H9 (cell line): ENCODE results near the gene GMNC. TPM values are rescaled to one million over a fixed set of nuclear protein-coding genes. Genes with fewer than 3 reads are reported as not detected.

Experiments used
- DNase-seq: peaks from one replicate; pipeline ENCODE4 v3.0.0-alpha.2; 2017
- H2AFZ ChIP-seq: one replicate; pipeline ENCODE4 v1.6.1; 2013; ENCODE audit warnings: mild to moderate bottlenecking, low read length, control low read depth, moderate library complexity
- H2AK5ac ChIP-seq: 2 replicates; pipeline ENCODE4 v1.6.1; 2013; ENCODE audit warnings: low read length, control low read depth, mixed read lengths; ENCODE audit not compliant: insufficient read length
- H2BK120ac ChIP-seq: one replicate; pipeline ENCODE4 v1.6.1; 2013; ENCODE audit warnings: low read depth, mild to moderate bottlenecking, low read length, control low read depth, inconsistent platforms; ENCODE audit not compliant: poor library complexity, severe bottlenecking
- H2BK12ac ChIP-seq: 2 replicates; pipeline ENCODE4 v1.6.1; 2013; ENCODE audit warnings: low read length, control low read depth, mixed read lengths, low read depth; ENCODE audit not compliant: insufficient read length
- H2BK15ac ChIP-seq: 2 replicates; pipeline ENCODE4 v1.6.1; 2013; ENCODE audit warnings: low read depth, low read length, control low read depth
- H2BK20ac ChIP-seq: one replicate; pipeline ENCODE4 v1.6.1; 2013; ENCODE audit warnings: low read depth, mild to moderate bottlenecking, low read length, control low read depth, inconsistent platforms; ENCODE audit not compliant: poor library complexity, severe bottlenecking
- H2BK5ac ChIP-seq: 2 replicates; pipeline ENCODE4 v1.6.1; 2013; ENCODE audit warnings: low read length, control low read depth, mixed read lengths; ENCODE audit not compliant: insufficient read length
- H3K14ac ChIP-seq: 2 replicates; pipeline ENCODE4 v1.6.1; 2013; ENCODE audit warnings: low read length, control low read depth; ENCODE audit not compliant: insufficient read depth
- H3K18ac ChIP-seq: 2 replicates; pipeline ENCODE4 v1.6.1; 2013; ENCODE audit warnings: low read depth, mild to moderate bottlenecking, mixed read lengths, low read length, control low read depth; ENCODE audit not compliant: insufficient read length
- H3K23ac ChIP-seq: 2 replicates; pipeline ENCODE4 v1.6.1; 2013; ENCODE audit warnings: low read length, control low read depth, mixed read lengths, low read depth; ENCODE audit not compliant: insufficient read length
- H3K23me2 ChIP-seq: 2 replicates; pipeline ENCODE4 v1.6.1; 2013; ENCODE audit warnings: low read depth, mild to moderate bottlenecking, mixed read lengths, low read length, control low read depth; ENCODE audit not compliant: insufficient read length, poor library complexity, severe bottlenecking
- H3K27ac ChIP-seq: 2 replicates; pipeline ENCODE4 v1.5.1; 2013; ENCODE audit warnings: low read length, control low read depth, mixed read lengths, low read depth; ENCODE audit not compliant: insufficient read length
- H3K27me3 ChIP-seq: 2 replicates; pipeline ENCODE4 v1.6.1; 2013; ENCODE audit warnings: low read length, control low read depth, inconsistent platforms; ENCODE audit not compliant: insufficient read depth
- H3K4ac ChIP-seq: 2 replicates; pipeline ENCODE4 v1.6.1; 2013; ENCODE audit warnings: low read depth, mild to moderate bottlenecking, control low read depth, inconsistent platforms, low read length, moderate library complexity
- H3K4me1 ChIP-seq: 2 replicates; pipeline ENCODE4 v1.6.1; 2013; ENCODE audit warnings: low read length, control low read depth, inconsistent platforms; ENCODE audit not compliant: insufficient read depth
- H3K4me2 ChIP-seq: 2 replicates; pipeline ENCODE4 v1.6.1; 2013; ENCODE audit warnings: low read length, control low read depth, mixed read lengths; ENCODE audit not compliant: insufficient read length, insufficient read depth
- H3K56ac ChIP-seq: 2 replicates; pipeline ENCODE4 v1.6.1; 2013; ENCODE audit warnings: low read depth, mild to moderate bottlenecking, mixed read lengths, low read length, control low read depth; ENCODE audit not compliant: insufficient read length
- H3K79me1 ChIP-seq: 2 replicates; pipeline ENCODE4 v1.6.1; 2013; ENCODE audit warnings: low read depth, mild to moderate bottlenecking, moderate library complexity, low read length, control low read depth, inconsistent platforms; ENCODE audit not compliant: insufficient read depth, poor library complexity, severe bottlenecking
- H3K79me2 ChIP-seq: 2 replicates; pipeline ENCODE4 v1.6.1; 2013; ENCODE audit warnings: low read length, control low read depth, inconsistent platforms; ENCODE audit not compliant: insufficient read depth
- H3K9ac ChIP-seq: 2 replicates; pipeline ENCODE4 v1.6.1; 2013; ENCODE audit warnings: low read length, control low read depth, mixed read lengths; ENCODE audit not compliant: insufficient read length; ENCODE audit errors: extremely low read depth
- H3K9me3 ChIP-seq: one replicate; pipeline ENCODE4 v1.6.1; 2013; ENCODE audit warnings: low read depth, low read length, inconsistent platforms; ENCODE audit not compliant: control insufficient read depth
- H3T11ph ChIP-seq: one replicate; pipeline ENCODE4 v1.6.1; 2013; ENCODE audit warnings: mild to moderate bottlenecking, low read length, control low read depth, inconsistent platforms
- H4K20me1 ChIP-seq: one replicate; pipeline ENCODE4 v1.6.1; 2013; ENCODE audit not compliant: control insufficient read depth, insufficient read length, insufficient read depth
- H4K5ac ChIP-seq: 2 replicates; pipeline ENCODE4 v1.6.1; 2013; ENCODE audit warnings: low read depth, mild to moderate bottlenecking, mixed read lengths, low read length, control low read depth; ENCODE audit not compliant: insufficient read length
- H4K8ac ChIP-seq: replicated peaks from 2 replicates; pipeline ENCODE4 v1.6.1; 2013; ENCODE audit warnings: low read length, control low read depth, mixed read lengths, low read depth; ENCODE audit not compliant: insufficient read length
- H4K91ac ChIP-seq: 2 replicates; pipeline ENCODE4 v1.6.1; 2013; ENCODE audit warnings: low read depth, mild to moderate bottlenecking, moderate library complexity, mixed read lengths, low read length, control low read depth; ENCODE audit not compliant: insufficient read length
- H3K27ac Mint-ChIP-seq, 3 experiments: 2 replicates in 2 of 3; 3 replicates in 1 of 3; pipeline ENCODE4 v1.8.0; 2020 to 2021; ENCODE audit warnings: mixed read lengths in 3 of 3, mild to moderate bottlenecking in 1 of 3, moderate library complexity in 1 of 3
- H3K27me3 Mint-ChIP-seq: 2 replicates; pipeline ENCODE4 v1.8.0; 2021; ENCODE audit warnings: low read depth, mild to moderate bottlenecking, moderate library complexity, mixed read lengths
- H3K36me3 Mint-ChIP-seq, 3 experiments: 2 replicates in 2 of 3; 3 replicates in 1 of 3; pipeline ENCODE4 v1.8.0; 2020 to 2021; ENCODE audit warnings: low read depth in 3 of 3, mixed read lengths in 3 of 3; ENCODE audit not compliant: insufficient read depth in 1 of 3
- H3K4me1 Mint-ChIP-seq, 2 experiments: 2 replicates each; pipeline ENCODE4 v1.8.0; 2020; ENCODE audit warnings: mixed read lengths in 2 of 2
- H3K4me3 Mint-ChIP-seq, 2 experiments: 2 replicates in 1 of 2; 3 replicates in 1 of 2; pipeline ENCODE4 v1.8.0; 2020 to 2021; ENCODE audit warnings: mild to moderate bottlenecking in 2 of 2, mixed read lengths in 2 of 2, moderate library complexity in 1 of 2
- H3K9me3 Mint-ChIP-seq, 2 experiments: 2 replicates in 1 of 2; 3 replicates in 1 of 2; pipeline ENCODE4 v1.8.0; 2020; ENCODE audit warnings: mild to moderate bottlenecking in 2 of 2, mixed read lengths in 2 of 2, moderate library complexity in 1 of 2
- WGBS: extraction: QIAGEN DNeasy Blood & Tissue Kit; methylation state at CpG from one replicate; pipeline ENCODE4 v1.1.7; 2013; ENCODE audit warnings: missing lambda C conversion rate, low lambda C conversion rate, mixed read lengths; ENCODE audit not compliant: insufficient read length; ENCODE audit errors: extremely low coverage; 5-methylcytosine and 5-hydroxymethylcytosine counted together
- total RNA-seq: library from RNA; stranded (reverse); gene quantifications from 2 replicates; pipeline ENCODE4 v1.2.1, GENCODE V29; 2021
- TF ChIP-seq, protein P1 (sequence below): fragments of 200-600 bp; sonication (generic); conservative IDR thresholded peaks from 3 replicates; pipeline ENCODE4 v1.8.0; 2021; ENCODE audit warnings: antibody characterized with exemption, mild to moderate bottlenecking

Gene GMNC
- total RNA-seq, 1 experiment from 2014 or later = not detected

DNA sequence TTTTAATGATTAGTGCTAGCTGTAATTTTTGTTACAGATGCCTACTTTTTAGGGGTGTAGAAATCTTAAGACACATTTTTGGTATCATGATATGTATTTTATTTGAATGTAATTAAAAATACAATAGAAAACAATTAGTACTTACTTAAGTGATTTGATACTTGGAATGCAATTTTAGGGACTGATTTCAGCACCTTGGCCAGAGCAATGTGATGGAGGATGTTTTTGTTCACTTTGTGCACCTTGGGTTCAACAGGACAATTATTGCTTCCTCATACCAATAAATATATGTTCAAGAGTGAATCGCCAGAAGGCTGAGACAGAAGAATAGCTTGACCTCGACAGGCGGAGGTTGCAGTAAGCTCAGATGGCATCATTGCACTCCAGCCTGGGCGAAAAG lies 22.3 kb downstream of the GMNC start:
- no peaks in the 10 kb centered on the region for H3K36me3 Mint-ChIP-seq
- Histone ChIP-seq H2BK120ac (no peak overlapping the region), H3K9me3 (no peaks in the 10 kb centered on the region), H3K4me1 (no peaks in the 10 kb centered on the region), H3K23me2 (no peaks in the 10 kb centered on the region), H3K27me3 (no peaks in the 10 kb centered on the region), H3K79me1 (no peaks in the 10 kb centered on the region), H3K23ac (no peak overlapping the region), H3K9ac (no peak overlapping the region), H3K56ac (no peak overlapping the region), H2AFZ (no peak overlapping the region), H3K27ac (no peak overlapping the region), H2BK20ac (no peak overlapping the region), H3K4ac (no peak overlapping the region), H4K5ac (no peak overlapping the region), H3K4me2 (no peak overlapping the region), H4K91ac (no peak overlapping the region), H2BK12ac (no peak overlapping the region), H3T11ph (no peak overlapping the region), H2BK15ac (no peak overlapping the region), H3K79me2 (no peaks in the 10 kb centered on the region), H3K14ac (no peak overlapping the region), H2AK5ac (no peak overlapping the region), H4K8ac (no peak overlapping the region), H2BK5ac (no peak overlapping the region), H3K18ac (no peak overlapping the region), H4K20me1 (no peaks in the 10 kb centered on the region)
- TF ChIP-seq, protein P1, sequence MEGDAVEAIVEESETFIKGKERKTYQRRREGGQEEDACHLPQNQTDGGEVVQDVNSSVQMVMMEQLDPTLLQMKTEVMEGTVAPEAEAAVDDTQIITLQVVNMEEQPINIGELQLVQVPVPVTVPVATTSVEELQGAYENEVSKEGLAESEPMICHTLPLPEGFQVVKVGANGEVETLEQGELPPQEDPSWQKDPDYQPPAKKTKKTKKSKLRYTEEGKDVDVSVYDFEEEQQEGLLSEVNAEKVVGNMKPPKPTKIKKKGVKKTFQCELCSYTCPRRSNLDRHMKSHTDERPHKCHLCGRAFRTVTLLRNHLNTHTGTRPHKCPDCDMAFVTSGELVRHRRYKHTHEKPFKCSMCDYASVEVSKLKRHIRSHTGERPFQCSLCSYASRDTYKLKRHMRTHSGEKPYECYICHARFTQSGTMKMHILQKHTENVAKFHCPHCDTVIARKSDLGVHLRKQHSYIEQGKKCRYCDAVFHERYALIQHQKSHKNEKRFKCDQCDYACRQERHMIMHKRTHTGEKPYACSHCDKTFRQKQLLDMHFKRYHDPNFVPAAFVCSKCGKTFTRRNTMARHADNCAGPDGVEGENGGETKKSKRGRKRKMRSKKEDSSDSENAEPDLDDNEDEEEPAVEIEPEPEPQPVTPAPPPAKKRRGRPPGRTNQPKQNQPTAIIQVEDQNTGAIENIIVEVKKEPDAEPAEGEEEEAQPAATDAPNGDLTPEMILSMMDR = no peak
- no peak overlapping the region for H3K4me3 Mint-ChIP-seq
- no peaks in the 10 kb centered on the region for H3K27me3 Mint-ChIP-seq
- no peak overlapping the region for H3K27ac Mint-ChIP-seq
- no CpG with 5 or more reads among the region's 4 CpGs for WGBS
- no peak for DNase-seq
- no peaks in the 10 kb centered on the region for H3K9me3 Mint-ChIP-seq
- no peaks in the 10 kb centered on the region for H3K4me1 Mint-ChIP-seq
